ENCODE data around the gene FGF14.

DNA sequence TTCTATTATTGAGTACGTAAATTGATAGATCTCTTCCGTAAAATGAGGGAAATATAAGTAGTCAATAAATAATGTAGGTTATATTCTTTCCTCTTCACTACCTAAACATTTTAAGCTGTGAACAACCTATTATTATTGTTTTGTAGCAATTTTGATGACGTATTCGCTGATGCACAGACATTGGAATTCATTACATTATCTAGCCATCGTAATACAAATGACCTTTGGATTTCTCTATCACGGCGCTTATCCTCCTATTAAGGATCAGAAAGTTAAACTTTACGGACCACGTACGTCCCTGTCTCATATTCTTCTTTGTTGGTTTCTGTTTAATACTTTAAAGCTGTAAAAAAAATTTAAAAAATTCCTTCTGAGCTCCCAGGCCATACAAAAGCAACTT is 684.5 kb downstream of the FGF14 start:
- TF ChIP-seq, protein P1, sequence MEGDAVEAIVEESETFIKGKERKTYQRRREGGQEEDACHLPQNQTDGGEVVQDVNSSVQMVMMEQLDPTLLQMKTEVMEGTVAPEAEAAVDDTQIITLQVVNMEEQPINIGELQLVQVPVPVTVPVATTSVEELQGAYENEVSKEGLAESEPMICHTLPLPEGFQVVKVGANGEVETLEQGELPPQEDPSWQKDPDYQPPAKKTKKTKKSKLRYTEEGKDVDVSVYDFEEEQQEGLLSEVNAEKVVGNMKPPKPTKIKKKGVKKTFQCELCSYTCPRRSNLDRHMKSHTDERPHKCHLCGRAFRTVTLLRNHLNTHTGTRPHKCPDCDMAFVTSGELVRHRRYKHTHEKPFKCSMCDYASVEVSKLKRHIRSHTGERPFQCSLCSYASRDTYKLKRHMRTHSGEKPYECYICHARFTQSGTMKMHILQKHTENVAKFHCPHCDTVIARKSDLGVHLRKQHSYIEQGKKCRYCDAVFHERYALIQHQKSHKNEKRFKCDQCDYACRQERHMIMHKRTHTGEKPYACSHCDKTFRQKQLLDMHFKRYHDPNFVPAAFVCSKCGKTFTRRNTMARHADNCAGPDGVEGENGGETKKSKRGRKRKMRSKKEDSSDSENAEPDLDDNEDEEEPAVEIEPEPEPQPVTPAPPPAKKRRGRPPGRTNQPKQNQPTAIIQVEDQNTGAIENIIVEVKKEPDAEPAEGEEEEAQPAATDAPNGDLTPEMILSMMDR (IDR thresholded peaks at IDR 0.05; ENCODE audit: low read depth, low read length): no peak
- TF ChIP-seq EZH2phosphoT487 (IDR thresholded peaks at IDR 0.05; ENCODE audit: low read depth): no peak
